HG03432 (cell line): ENCODE measurements around the gene MGST3.
"Not testable (repeated sequence)": the region's sequence is repeated elsewhere in the genome, so short reads cannot be mapped to it uniquely, and the experiment has no call there.

Experiments used
- ATAC-seq: cut with Tn5 transposase; IDR thresholded peaks from one replicate; pipeline ENCODE4 v1.9.1; 2021; ENCODE audit warnings: mild to moderate bottlenecking, moderate library complexity; ENCODE audit not compliant: unreplicated experiment

Gene MGST3

GRCh38 chr1:165630629-165631341, at the start of gene MGST3:
TSS of gene MGST3 (plus strand) at chr1:165631234. CDS start at chr1:165649848, 18,614 bp downstream.
- ATAC-seq, result peak; percentile 89

GRCh38 chr1:165581926-165582325, 49.1 kb upstream of the MGST3 start:
- no peak for ATAC-seq

GRCh38 chr1:165586398-165586797, 44.6 kb upstream of the MGST3 start:
- no peak for ATAC-seq

GRCh38 chr1:165591391-165591790, 39.6 kb upstream of the MGST3 start:
- ATAC-seq, result not testable (repeated sequence)

- peak; percentile 34 for ATAC-seq
Observed at GRCh38 chr1:165592945-165593823, 37.9 kb upstream of the MGST3 start.

GRCh38 chr1:165595246-165595938, 35.6 kb upstream of the MGST3 start:
- no peak for ATAC-seq

GRCh38 chr1:165597883-165598675, 33.0 kb upstream of the MGST3 start:
- ATAC-seq, result peak; percentile 98

GRCh38 chr1:165598676-165599059, 32.4 kb upstream of the MGST3 start:
- ATAC-seq, result no peak

- no peak for ATAC-seq
Observed at GRCh38 chr1:165600793-165601192, 30.2 kb upstream of the MGST3 start.

- ATAC-seq, result no peak
Observed at GRCh38 chr1:165603810-165604209, 27.2 kb upstream of the MGST3 start.

- no peak for ATAC-seq
Observed at GRCh38 chr1:165605246-165605645, 25.8 kb upstream of the MGST3 start.

GRCh38 chr1:165606676-165607075, 24.4 kb upstream of the MGST3 start:
- not testable (repeated sequence) for ATAC-seq

GRCh38 chr1:165610866-165611265, 20.2 kb upstream of the MGST3 start:
- ATAC-seq, result no peak

GRCh38 chr1:165612062-165612461, 19.0 kb upstream of the MGST3 start:
- ATAC-seq, result no peak

GRCh38 chr1:165616054-165616612, 14.9 kb upstream of the MGST3 start:
- ATAC-seq, result no peak

- no peak for ATAC-seq
Observed at GRCh38 chr1:165616987-165617546, 14.0 kb upstream of the MGST3 start.

GRCh38 chr1:165619647-165620151, 11.3 kb upstream of the MGST3 start:
- ATAC-seq, result no peak

GRCh38 chr1:165623624-165624023, 7.4 kb upstream of the MGST3 start:
- no peak for ATAC-seq

GRCh38 chr1:165624441-165624840, 6.6 kb upstream of the MGST3 start:
- no peak for ATAC-seq
